ENCODE results near the gene CYP3A5. TPM values are rescaled to one million over a fixed set of nuclear protein-coding genes. Genes with fewer than 3 reads are reported as not detected.

Gene CYP3A5
- total and polyA plus RNA-seq, 9 of the 15 experiments (the other 6 are each of a cell fraction or from before 2014, with no cell fraction given): 0.73 to 2.8 (median 1.5) TPM

- TF ChIP-seq RBM14 (IDR thresholded peaks at IDR 0.05; ENCODE audit: borderline replicate concordance, insufficient read depth, low read depth, low read length) (no peak), RFX5 (IDR thresholded peaks at IDR 0.05; ENCODE audit: low read depth, low read length) (no peak), SMARCC2 (IDR thresholded peaks at IDR 0.05; ENCODE audit: low read depth) (no peak), PML (IDR thresholded peaks at IDR 0.05; ENCODE audit: low read length) (no peak)
Observed at GRCh38 chr7:99621271-99621670, 58.5 kb downstream of the CYP3A5 start (continued).

GRCh38 chr7:99619571-99620130 is 60.1 kb downstream of the CYP3A5 start:
- H3K27me3 ChIP-seq (ENCODE audit: control insufficient read depth in 2 of 2, insufficient read depth in 2 of 2, low read length in 2 of 2): no peaks in the 10 kb centered on the region
- POLR2A ChIA-PET: interaction anchor here (0.6 to 3.5 kb wide), 2 partner anchors 11 to 224 kb away, joined by 3 to 29 read pairs; no protein-coding TSS in a partner anchor
- in situ Hi-C loops (cut with MboI) (no loop called here), intact Hi-C loops (cut with micrococcal nuclease) (no loop called here)
- H3K9ac ChIP-seq (ENCODE audit: insufficient read depth in 1 of 2, low read depth in 2 of 2, low read length in 2 of 2): peak overlapping the region in 1 of 2 experiments; percentile 45; a peak in 1 of 4 replicates
- CTCF ChIA-PET (ENCODE audit: low intra/inter-chr PET ratio): no interaction called here
- H3K4me2 ChIP-seq (ENCODE audit: insufficient read depth, low read length): no peak overlapping the region
- no peak for ATAC-seq
- H3K9me1 ChIP-seq (ENCODE audit: control insufficient read depth, insufficient read depth, low read length): no peaks in the 10 kb centered on the region
- H3K9me3 ChIP-seq (replicated peaks; ENCODE audit: control insufficient read depth, insufficient read depth, low read depth, low read length): peaks cover 3% of the 10 kb centered on the region; the same call in 1 of the 2 replicates
- WGBS (ENCODE audit: insufficient coverage, low coverage, missing lambda C conversion rate): 94% methylated on average over 18 of the region's 18 CpGs
- peaks cover 9 to 22% of the 10 kb centered on the region in 2 experiments; a peak in 4 of 5 replicates for H3K4me1 ChIP-seq (replicated peaks in 1 of 2; ENCODE audit: control insufficient read depth in 2 of 2, insufficient read depth in 2 of 2, low read length in 2 of 2)
- peaks cover 5% of the 10 kb centered on the region; the same call in 1 of the 2 replicates for H4K20me1 ChIP-seq (replicated peaks; ENCODE audit: control insufficient read depth, insufficient read depth, low read length)
- BruUV-seq (replicated peaks): no TSS peak
- no peak for DNase-seq (ENCODE audit: extremely low read depth in 1 of 4, low spot score in 3 of 4)
- H2AFZ ChIP-seq (ENCODE audit: low read depth, low read length): no peak overlapping the region
- peaks cover 16% of the 10 kb centered on the region for H3K79me2 ChIP-seq (ENCODE audit: control insufficient read depth, insufficient read depth, low read length)
- no peak overlapping the region for H3K4me3 ChIP-seq
- FAIRE-seq: no peak
- H3K36me3 ChIP-seq (ENCODE audit: control insufficient read depth, insufficient read depth, low read length): peaks cover 66% of the 10 kb centered on the region
- TF ChIP-seq RBFOX2 (IDR thresholded peaks at IDR 0.05; ENCODE audit: low read depth, low read length) (peak; percentile 52), ZNF512 (tag; IDR thresholded peaks at IDR 0.05) (no peak)
- no peak overlapping the region for H3K27ac ChIP-seq (ENCODE audit: extremely low read depth, low read depth, low read length)

Measured in K562 (cell line).